Stimulated activated naive CD4-positive, alpha-beta T cell (primary cell): ENCODE measurements around the gene SIMC1.
"Not testable (repeated sequence)": the region's sequence is repeated elsewhere in the genome, so short reads cannot be mapped to it uniquely, and the experiment has no call there.

Experiments used
- DNase-seq, 6 experiments: peaks; one replicate each; lab custom pipeline; 2025; lab: John Stamatoyannopoulos, UW

Gene SIMC1

GRCh38 chr5:176237971-176238644, at the start of gene SIMC1:
Gene SIMC1, plus strand, starts transcription at chr5:176238424. Its CDS starts 85 bp downstream, at chr5:176238509.
- peak; percentile 50 to 73 (median 52) for DNase-seq

GRCh38 chr5:176188506-176189193, 49.6 kb upstream of the SIMC1 start:
- DNase-seq, result no peak

GRCh38 chr5:176189857-176190256, 48.4 kb upstream of the SIMC1 start:
- no peak for DNase-seq

- DNase-seq, result no peak
These were observed 47.1 kb upstream of the SIMC1 start for GRCh38 chr5:176190886-176191755.

GRCh38 chr5:176192094-176192721, 46.0 kb upstream of the SIMC1 start:
- no peak for DNase-seq

- DNase-seq, result not testable (repeated sequence)
These were observed 45.5 kb upstream of the SIMC1 start for GRCh38 chr5:176192722-176193117.

GRCh38 chr5:176193636-176194035, 44.6 kb upstream of the SIMC1 start:
- not testable (repeated sequence) for DNase-seq

GRCh38 chr5:176194238-176195083, 43.8 kb upstream of the SIMC1 start:
- DNase-seq, result peak in 1 of 6 experiments; percentile 3

- DNase-seq, result not testable (repeated sequence)
These were observed 43.2 kb upstream of the SIMC1 start for GRCh38 chr5:176195084-176195413.

GRCh38 chr5:176195487-176196207, 42.6 kb upstream of the SIMC1 start:
- DNase-seq, result not testable (repeated sequence)

- not testable (repeated sequence) for DNase-seq
These were observed 41.4 kb upstream of the SIMC1 start for GRCh38 chr5:176196781-176197180.

GRCh38 chr5:176197234-176197858, 40.9 kb upstream of the SIMC1 start:
- DNase-seq, result not testable (repeated sequence)

- DNase-seq, result not testable (repeated sequence)
These were observed 39.9 kb upstream of the SIMC1 start for GRCh38 chr5:176198299-176198698.

- peak in 1 of 6 experiments; percentile 42 for DNase-seq
These were observed 39.1 kb upstream of the SIMC1 start for GRCh38 chr5:176198991-176199733.

GRCh38 chr5:176199803-176200399, 38.3 kb upstream of the SIMC1 start:
- DNase-seq, result not testable (repeated sequence)

GRCh38 chr5:176201811-176202210, 36.4 kb upstream of the SIMC1 start:
- no peak for DNase-seq

- DNase-seq, result no peak
These were observed 35.1 kb upstream of the SIMC1 start for GRCh38 chr5:176203086-176203485.

GRCh38 chr5:176203535-176203934, 34.7 kb upstream of the SIMC1 start:
- DNase-seq, result not testable (repeated sequence)
